Activated naive CD8-positive, alpha-beta T cell treated with anti-CD3 and anti-CD28 coated beads, Interleukin-2, amount 50 U/mL, for 24 hours (primary cell): ENCODE measurements around the gene UNC13C.

Experiments used
- ATAC-seq: fragments of 150-1000 bp; cut with Tn5 transposase; one replicate; pipeline ENCODE4 v1.10.0; 2021
- DNase-seq: peaks from one replicate; pipeline ENCODE4 v3.0.0; 2021
- H3K27ac Mint-ChIP-seq: one replicate; pipeline ENCODE4 v1.8.0; 2021; ENCODE audit warnings: mild to moderate bottlenecking, mixed read lengths
- H3K27me3 Mint-ChIP-seq: one replicate; pipeline ENCODE4 v1.8.0; 2021; ENCODE audit warnings: mixed read lengths
- H3K36me3 Mint-ChIP-seq: one replicate; pipeline ENCODE4 v1.8.0; 2021; ENCODE audit warnings: low read depth, mixed read lengths
- H3K4me1 Mint-ChIP-seq: one replicate; pipeline ENCODE4 v1.8.0; 2021; ENCODE audit warnings: mixed read lengths
- H3K4me3 Mint-ChIP-seq: one replicate; pipeline ENCODE4 v1.8.0; 2021; ENCODE audit warnings: mild to moderate bottlenecking, moderate library complexity, mixed read lengths
- H3K9me3 Mint-ChIP-seq: one replicate; pipeline ENCODE4 v1.8.0; 2021; ENCODE audit warnings: mixed read lengths

The UNC13C gene

DNA sequence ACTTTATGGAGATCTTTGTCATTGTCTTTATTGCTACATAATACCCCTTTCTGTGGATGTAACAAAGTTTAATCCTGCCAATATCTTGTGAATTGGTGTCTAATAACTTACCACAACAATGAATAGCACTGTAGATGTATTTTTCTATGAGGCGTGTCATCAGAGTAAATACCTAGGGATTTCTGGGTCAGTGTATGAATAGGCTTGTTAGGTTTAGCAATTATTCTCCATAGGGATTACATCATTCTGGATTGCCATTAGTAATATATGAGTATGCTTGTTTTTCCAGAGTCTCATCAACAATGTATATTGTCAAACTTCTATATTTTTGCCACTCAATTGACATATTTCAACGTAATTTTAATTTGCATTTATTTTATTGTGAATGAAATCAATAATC lies 67.9 kb downstream of the UNC13C start:
- no peak for ATAC-seq
- Mint-ChIP-seq H3K9me3 (no peaks in the 10 kb centered on the region), H3K36me3 (no peaks in the 10 kb centered on the region)

GRCh38 chr15:54064365-54064764 lies 86.1 kb downstream of the UNC13C start:
- H3K9me3 Mint-ChIP-seq = no peaks in the 10 kb centered on the region
- DNase-seq (no peak), ATAC-seq (no peak)
- H3K4me3 Mint-ChIP-seq = no peak overlapping the region
- no peak overlapping the region for H3K27ac Mint-ChIP-seq
- H3K4me1 Mint-ChIP-seq = no peaks in the 10 kb centered on the region
- no peaks in the 10 kb centered on the region for H3K27me3 Mint-ChIP-seq
- H3K36me3 Mint-ChIP-seq = no peaks in the 10 kb centered on the region

More for the DNA sequence above, 67.9 kb downstream of the UNC13C start:
- DNase-seq = no peak
- peaks cover 2% of the 10 kb centered on the region for H3K27me3 Mint-ChIP-seq
- no peak overlapping the region for H3K27ac Mint-ChIP-seq
- no peak overlapping the region for H3K4me3 Mint-ChIP-seq
- no peaks in the 10 kb centered on the region for H3K4me1 Mint-ChIP-seq

DNA sequence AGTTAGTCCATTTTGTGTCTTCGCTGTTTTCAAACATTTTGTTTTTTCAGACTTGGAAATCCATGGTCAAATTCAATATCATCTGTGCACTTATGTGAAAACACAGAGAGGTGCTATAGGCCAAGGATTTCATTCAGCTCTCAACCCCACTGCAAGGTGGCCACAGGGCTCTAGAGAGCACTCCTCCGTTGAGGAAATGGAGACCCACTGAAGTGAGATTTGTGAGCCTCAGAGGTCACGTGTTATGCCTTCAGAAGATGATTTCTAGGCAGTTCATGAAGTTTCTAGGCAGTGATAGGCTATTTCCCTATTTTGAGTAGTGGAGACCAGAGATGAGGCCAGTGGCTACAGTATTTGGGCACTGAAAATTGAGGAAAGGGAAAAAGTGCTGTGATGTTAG lies 88.2 kb downstream of the UNC13C start:
- no peak overlapping the region for H3K4me3 Mint-ChIP-seq
- H3K36me3 Mint-ChIP-seq = no peaks in the 10 kb centered on the region
- H3K27ac Mint-ChIP-seq = no peak overlapping the region
- no peak for ATAC-seq
- DNase-seq = no peak
- no peaks in the 10 kb centered on the region for H3K27me3 Mint-ChIP-seq
- H3K9me3 Mint-ChIP-seq = no peaks in the 10 kb centered on the region
- H3K4me1 Mint-ChIP-seq = no peaks in the 10 kb centered on the region

GRCh38 chr15:54082836-54083492 lies 104.7 kb downstream of the UNC13C start:
- H3K27ac Mint-ChIP-seq = no peak overlapping the region
- peaks cover 14% of the 10 kb centered on the region for H3K27me3 Mint-ChIP-seq
- H3K4me1 Mint-ChIP-seq = no peaks in the 10 kb centered on the region
- H3K36me3 Mint-ChIP-seq = no peaks in the 10 kb centered on the region
- ATAC-seq (no peak), DNase-seq (no peak)
- no peaks in the 10 kb centered on the region for H3K9me3 Mint-ChIP-seq
- H3K4me3 Mint-ChIP-seq = no peak overlapping the region

DNA sequence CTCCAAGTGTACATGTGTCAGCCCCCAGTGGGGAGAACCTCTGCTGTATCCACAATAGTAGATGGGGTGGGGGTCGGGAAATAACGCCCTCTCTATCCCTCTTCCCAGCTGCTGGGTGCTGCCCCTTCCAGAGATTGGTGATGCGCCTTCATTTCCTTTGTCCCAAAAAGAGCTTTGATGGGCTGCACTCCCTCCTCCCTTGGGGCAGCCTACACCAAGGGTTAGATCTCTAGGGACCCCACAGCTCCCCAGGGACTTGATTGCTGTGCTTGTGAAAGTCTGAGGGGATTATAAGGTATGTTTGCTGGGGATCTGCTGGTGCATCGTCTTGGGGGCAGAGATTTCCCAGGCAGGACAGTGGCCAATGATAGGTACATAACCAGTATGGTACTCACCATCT lies 105.3 kb downstream of the UNC13C start:
- DNase-seq = no peak
- no peaks in the 10 kb centered on the region for H3K36me3 Mint-ChIP-seq
- ATAC-seq = no peak
- no peaks in the 10 kb centered on the region for H3K4me1 Mint-ChIP-seq
- H3K4me3 Mint-ChIP-seq = no peak overlapping the region
- no peak overlapping the region for H3K27ac Mint-ChIP-seq
- peaks cover 14% of the 10 kb centered on the region for H3K27me3 Mint-ChIP-seq
- H3K9me3 Mint-ChIP-seq = no peaks in the 10 kb centered on the region

DNA sequence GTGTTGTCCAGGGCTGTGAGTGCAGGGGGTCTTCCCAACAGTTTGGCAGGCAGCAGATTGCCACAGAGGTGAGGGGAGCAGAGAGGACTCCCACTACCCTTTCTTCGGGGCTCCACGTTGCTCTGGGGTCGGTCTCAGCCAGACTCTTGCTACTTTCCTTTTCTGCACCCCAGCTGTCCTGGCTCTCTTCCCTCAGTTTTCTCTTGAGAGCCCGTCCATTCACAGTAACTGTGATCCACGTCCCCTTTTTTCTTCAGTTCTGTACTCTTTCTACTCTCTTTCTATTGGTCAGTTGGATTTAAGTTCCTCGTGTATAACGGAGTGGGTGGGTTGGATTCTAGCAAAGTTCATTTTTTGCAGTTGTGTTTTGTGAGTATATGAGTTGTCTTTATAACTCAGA lies 105.8 kb downstream of the UNC13C start:
- H3K4me1 Mint-ChIP-seq = no peaks in the 10 kb centered on the region
- DNase-seq (no peak), ATAC-seq (no peak)
- no peaks in the 10 kb centered on the region for H3K9me3 Mint-ChIP-seq
- no peaks in the 10 kb centered on the region for H3K36me3 Mint-ChIP-seq
- no peak overlapping the region for H3K27ac Mint-ChIP-seq
- peaks cover 14% of the 10 kb centered on the region for H3K27me3 Mint-ChIP-seq
- H3K4me3 Mint-ChIP-seq = no peak overlapping the region

DNA sequence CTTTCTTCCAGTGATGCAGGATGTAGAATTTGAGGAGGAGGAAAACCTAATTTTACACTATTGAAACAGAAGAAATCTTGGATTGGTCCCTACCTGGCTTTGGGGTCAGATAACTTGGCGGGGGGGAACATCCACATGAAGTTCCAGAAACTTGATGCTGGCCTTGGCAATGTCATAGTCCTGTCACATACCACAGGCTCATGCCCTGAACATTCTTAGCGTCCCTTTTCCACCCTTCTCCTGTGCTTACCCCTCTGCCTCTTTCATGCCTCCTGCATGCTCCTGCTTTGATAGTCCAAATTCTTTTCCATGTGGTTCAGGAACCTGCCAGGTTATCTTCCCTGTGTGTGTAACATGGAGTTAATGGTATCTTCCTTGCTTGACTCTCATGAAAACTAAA lies 110.6 kb downstream of the UNC13C start:
- H3K4me3 Mint-ChIP-seq = no peak overlapping the region
- DNase-seq (no peak), ATAC-seq (no peak)
- no peaks in the 10 kb centered on the region for H3K4me1 Mint-ChIP-seq
- no peak overlapping the region for H3K27ac Mint-ChIP-seq
- no peaks in the 10 kb centered on the region for H3K9me3 Mint-ChIP-seq
- H3K27me3 Mint-ChIP-seq = peaks cover 11% of the 10 kb centered on the region
- H3K36me3 Mint-ChIP-seq = no peaks in the 10 kb centered on the region

DNA sequence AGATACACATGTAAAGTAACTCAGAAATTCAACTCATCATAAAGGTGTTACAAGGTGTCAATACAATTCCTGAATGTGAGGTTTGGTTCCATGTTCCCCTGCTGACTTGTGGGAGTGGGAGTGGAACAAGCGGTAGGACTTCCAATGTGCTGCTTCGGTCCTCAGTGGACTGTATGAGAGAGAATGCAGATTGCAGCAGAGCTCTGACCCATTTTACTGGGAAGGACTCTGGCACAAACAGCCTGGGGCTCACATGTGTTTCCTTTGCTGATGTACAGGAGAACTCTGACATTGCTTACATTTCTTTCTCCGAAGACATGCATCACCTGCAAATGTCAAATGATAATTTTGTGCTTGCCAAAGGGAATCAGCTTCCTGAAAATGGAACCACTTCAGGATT lies 111.5 kb downstream of the UNC13C start:
- ATAC-seq (no peak), DNase-seq (no peak)
- Mint-ChIP-seq H3K36me3 (no peaks in the 10 kb centered on the region), H3K4me1 (no peaks in the 10 kb centered on the region), H3K27ac (no peak overlapping the region), H3K27me3 (peaks cover 11% of the 10 kb centered on the region), H3K9me3 (no peaks in the 10 kb centered on the region), H3K4me3 (no peak overlapping the region)

- no peak overlapping the region for H3K4me3 Mint-ChIP-seq
- ATAC-seq = no peak
- H3K27ac Mint-ChIP-seq = no peak overlapping the region
- H3K9me3 Mint-ChIP-seq = no peaks in the 10 kb centered on the region
- DNase-seq = no peak
- no peaks in the 10 kb centered on the region for H3K36me3 Mint-ChIP-seq
- no peaks in the 10 kb centered on the region for H3K4me1 Mint-ChIP-seq
- H3K27me3 Mint-ChIP-seq = peaks cover 7% of the 10 kb centered on the region
Measured at GRCh38 chr15:54091651-54092050, 113.4 kb downstream of the UNC13C start.

- Mint-ChIP-seq H3K4me3 (no peak overlapping the region), H3K4me1 (no peaks in the 10 kb centered on the region), H3K27me3 (peaks cover 7% of the 10 kb centered on the region), H3K27ac (no peak overlapping the region), H3K36me3 (no peaks in the 10 kb centered on the region), H3K9me3 (no peaks in the 10 kb centered on the region)
- DNase-seq = no peak
- ATAC-seq = no peak
Measured at GRCh38 chr15:54094661-54095060, 116.4 kb downstream of the UNC13C start.

DNA sequence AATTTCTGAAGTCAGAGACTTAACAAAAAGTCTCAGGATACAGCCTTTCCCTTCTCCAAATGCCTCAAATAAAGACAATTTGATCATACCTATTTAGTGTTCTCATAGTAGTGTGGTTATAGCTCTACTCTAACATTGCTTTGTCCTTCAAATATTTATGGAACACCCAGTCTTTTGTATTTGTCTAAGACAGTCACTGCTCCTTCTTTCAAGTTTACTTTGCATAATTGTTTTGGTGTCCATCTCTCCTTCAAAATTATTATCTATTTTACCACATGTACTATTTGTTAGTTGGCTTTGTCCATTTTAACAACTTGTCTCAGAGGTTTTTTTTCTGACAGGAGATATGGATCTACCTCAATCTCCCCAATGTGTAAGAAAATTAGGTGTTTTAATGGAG lies 118.8 kb downstream of the UNC13C start:
- H3K4me3 Mint-ChIP-seq = no peak overlapping the region

DNA sequence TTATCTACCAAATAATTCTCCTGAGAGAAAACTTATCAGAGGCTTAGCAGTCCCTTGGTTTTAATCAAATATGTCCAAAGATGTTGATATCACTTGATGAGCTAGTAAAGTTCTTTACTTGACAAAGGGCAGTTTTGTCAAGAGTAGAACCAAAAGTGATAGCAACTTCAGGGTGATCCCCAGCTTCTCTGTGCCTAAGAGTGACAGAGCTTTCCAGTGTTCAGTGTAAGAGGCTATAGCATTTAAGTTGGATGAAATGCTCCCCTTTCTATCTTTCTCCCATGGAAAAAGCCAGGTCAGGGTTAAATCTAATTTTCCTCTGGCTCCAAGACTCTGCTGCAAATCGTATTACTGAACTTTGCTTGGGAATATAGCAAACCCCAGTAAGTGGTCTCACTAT lies 120.8 kb downstream of the UNC13C start:
- Mint-ChIP-seq H3K27me3 (peaks cover 5% of the 10 kb centered on the region), H3K27ac (no peak overlapping the region), H3K9me3 (no peaks in the 10 kb centered on the region), H3K4me3 (no peak overlapping the region), H3K4me1 (no peaks in the 10 kb centered on the region), H3K36me3 (no peaks in the 10 kb centered on the region)
- no peak for ATAC-seq
- DNase-seq = no peak

More for the DNA sequence above, 118.8 kb downstream of the UNC13C start:
- Mint-ChIP-seq H3K9me3 (no peaks in the 10 kb centered on the region), H3K4me1 (no peaks in the 10 kb centered on the region), H3K36me3 (no peaks in the 10 kb centered on the region), H3K27ac (no peak overlapping the region), H3K27me3 (peaks cover 5% of the 10 kb centered on the region)
- no peak for ATAC-seq
- DNase-seq = no peak

DNA sequence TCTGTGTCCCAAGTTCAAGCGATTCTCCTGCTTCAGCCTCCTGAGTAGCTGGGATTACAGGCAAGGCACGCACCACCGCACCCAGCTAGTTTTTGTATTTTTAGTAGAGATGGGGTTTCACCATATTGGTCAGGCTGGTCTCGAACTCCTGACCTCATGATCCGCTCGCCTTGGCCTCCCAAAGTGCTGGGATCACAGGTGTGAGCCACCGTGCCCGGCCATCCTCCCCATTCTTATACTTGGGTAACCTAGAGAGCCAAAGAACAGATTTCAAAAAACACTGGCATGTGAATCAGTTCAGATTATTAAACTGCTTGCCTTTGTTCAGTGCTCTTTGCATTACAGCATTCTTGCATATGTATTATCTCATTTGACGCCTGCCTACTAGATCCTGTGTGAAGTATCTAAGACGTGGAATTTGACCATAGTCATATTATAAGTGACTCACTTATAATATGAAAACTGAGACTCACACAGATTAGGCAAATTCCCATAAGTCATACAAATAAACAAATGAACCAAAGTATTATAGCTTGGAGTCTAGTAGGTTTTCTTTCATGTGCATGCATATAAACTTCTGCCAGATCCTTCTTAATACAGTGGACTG lies 123.5 kb downstream of the UNC13C start:
- H3K4me1 Mint-ChIP-seq = no peaks in the 10 kb centered on the region
- no peak for DNase-seq
- ATAC-seq = no peak
- no peaks in the 10 kb centered on the region for H3K36me3 Mint-ChIP-seq
- H3K27ac Mint-ChIP-seq = no peak overlapping the region
- no peaks in the 10 kb centered on the region for H3K9me3 Mint-ChIP-seq
- H3K27me3 Mint-ChIP-seq = peaks cover 4% of the 10 kb centered on the region
- H3K4me3 Mint-ChIP-seq = no peak overlapping the region

DNA sequence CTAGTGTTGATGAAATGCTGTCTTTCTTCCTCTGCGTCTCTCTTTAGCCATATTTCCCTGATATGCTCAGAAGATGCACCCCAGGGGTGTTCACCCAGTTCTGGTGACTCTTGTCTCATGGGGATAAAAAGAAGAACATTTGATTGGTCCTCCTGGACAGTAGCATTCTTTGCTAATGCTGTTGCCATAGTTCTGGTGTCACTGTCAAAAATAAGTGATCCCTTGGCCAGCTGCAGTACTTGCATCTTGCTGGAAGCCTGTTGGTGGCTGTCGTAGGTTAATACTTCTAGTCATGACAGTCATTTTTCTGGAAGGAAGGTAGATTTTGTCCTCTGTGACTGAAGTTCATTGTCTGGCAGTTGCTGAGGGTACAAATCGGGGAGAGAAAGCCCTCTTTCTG lies 124.5 kb downstream of the UNC13C start:
- H3K27me3 Mint-ChIP-seq = peaks cover 4% of the 10 kb centered on the region
- H3K27ac Mint-ChIP-seq = no peak overlapping the region
- H3K36me3 Mint-ChIP-seq = no peaks in the 10 kb centered on the region
- H3K9me3 Mint-ChIP-seq = no peaks in the 10 kb centered on the region
- no peaks in the 10 kb centered on the region for H3K4me1 Mint-ChIP-seq
- no peak overlapping the region for H3K4me3 Mint-ChIP-seq
- ATAC-seq (no peak), DNase-seq (no peak)

GRCh38 chr15:54109014-54109413 lies 130.8 kb downstream of the UNC13C start:
- H3K4me3 Mint-ChIP-seq = no peak overlapping the region
- no peak overlapping the region for H3K27ac Mint-ChIP-seq
- no peaks in the 10 kb centered on the region for H3K4me1 Mint-ChIP-seq
- no peaks in the 10 kb centered on the region for H3K36me3 Mint-ChIP-seq
- H3K27me3 Mint-ChIP-seq = peaks cover 2% of the 10 kb centered on the region
- ATAC-seq (no peak), DNase-seq (no peak)
- H3K9me3 Mint-ChIP-seq = no peaks in the 10 kb centered on the region

- Mint-ChIP-seq H3K4me3 (no peak overlapping the region), H3K27me3 (no peaks in the 10 kb centered on the region), H3K9me3 (peaks cover 11% of the 10 kb centered on the region), H3K27ac (no peak overlapping the region), H3K4me1 (no peaks in the 10 kb centered on the region), H3K36me3 (no peaks in the 10 kb centered on the region)
- ATAC-seq = no peak
- DNase-seq = no peak
Measured at GRCh38 chr15:54119051-54119450, 140.8 kb downstream of the UNC13C start.
